GM19240 (cell line): ENCODE results near the gene NRG2.

Source experiments
- DNase-seq: peaks from one replicate; pipeline ENCODE4 v3.0.0; 2011; ENCODE audit warnings: low spot score; ENCODE audit not compliant: insufficient read length

Gene NRG2

DNA sequence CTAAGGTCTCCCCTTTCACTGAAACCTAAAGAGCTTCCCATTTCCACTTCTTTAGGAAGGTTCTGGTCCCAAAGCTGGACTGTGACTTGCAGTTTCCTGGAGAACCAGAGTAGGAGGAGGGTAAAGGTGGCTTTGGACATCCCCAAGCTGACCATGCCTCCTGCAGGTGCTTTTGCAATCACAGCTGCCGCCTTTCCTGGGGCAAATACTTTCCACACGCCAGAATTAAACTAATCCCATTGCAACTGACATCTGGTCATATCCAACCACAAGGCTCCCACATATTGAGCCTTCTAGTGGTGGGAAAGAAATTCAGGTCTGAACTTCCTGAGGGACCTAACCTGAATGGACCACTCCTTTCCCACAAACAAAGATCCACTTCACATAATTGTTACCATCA is 92.7 kb downstream of the NRG2 start:
- no peak for DNase-seq

GRCh38 chr5:139949710-139950109 is 93.4 kb downstream of the NRG2 start:
- no peak for DNase-seq

- DNase-seq, result no peak
Observed at GRCh38 chr5:139947727-139948126, 95.4 kb downstream of the NRG2 start.

GRCh38 chr5:139946440-139946839 is 96.7 kb downstream of the NRG2 start:
- DNase-seq, result no peak

DNA sequence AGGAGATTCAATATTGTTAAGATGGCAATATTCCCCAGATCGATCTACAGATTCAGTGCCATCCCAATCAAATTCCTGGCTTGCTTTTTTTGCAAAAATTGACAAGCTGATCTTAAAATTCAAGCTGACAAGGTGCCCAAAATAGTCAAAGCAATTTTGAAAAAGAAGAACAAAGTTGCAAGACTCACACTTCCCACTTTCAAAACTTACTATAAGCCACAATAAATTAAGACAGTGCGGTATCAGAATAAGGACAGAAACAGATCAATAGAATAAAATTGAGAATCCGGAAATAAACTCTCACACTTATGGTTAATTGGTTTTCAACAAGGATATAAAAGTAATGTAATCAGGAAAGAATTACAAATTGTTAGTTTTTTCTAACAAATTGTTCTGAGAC is 97.1 kb downstream of the NRG2 start:
- DNase-seq, result no peak

GRCh38 chr5:139942243-139942642 is 100.9 kb downstream of the NRG2 start:
- no peak for DNase-seq

- no peak for DNase-seq
Observed at GRCh38 chr5:139930406-139930805, 112.7 kb downstream of the NRG2 start.

- DNase-seq, result no peak
Observed at GRCh38 chr5:139926797-139927503, 116.1 kb downstream of the NRG2 start.

DNA sequence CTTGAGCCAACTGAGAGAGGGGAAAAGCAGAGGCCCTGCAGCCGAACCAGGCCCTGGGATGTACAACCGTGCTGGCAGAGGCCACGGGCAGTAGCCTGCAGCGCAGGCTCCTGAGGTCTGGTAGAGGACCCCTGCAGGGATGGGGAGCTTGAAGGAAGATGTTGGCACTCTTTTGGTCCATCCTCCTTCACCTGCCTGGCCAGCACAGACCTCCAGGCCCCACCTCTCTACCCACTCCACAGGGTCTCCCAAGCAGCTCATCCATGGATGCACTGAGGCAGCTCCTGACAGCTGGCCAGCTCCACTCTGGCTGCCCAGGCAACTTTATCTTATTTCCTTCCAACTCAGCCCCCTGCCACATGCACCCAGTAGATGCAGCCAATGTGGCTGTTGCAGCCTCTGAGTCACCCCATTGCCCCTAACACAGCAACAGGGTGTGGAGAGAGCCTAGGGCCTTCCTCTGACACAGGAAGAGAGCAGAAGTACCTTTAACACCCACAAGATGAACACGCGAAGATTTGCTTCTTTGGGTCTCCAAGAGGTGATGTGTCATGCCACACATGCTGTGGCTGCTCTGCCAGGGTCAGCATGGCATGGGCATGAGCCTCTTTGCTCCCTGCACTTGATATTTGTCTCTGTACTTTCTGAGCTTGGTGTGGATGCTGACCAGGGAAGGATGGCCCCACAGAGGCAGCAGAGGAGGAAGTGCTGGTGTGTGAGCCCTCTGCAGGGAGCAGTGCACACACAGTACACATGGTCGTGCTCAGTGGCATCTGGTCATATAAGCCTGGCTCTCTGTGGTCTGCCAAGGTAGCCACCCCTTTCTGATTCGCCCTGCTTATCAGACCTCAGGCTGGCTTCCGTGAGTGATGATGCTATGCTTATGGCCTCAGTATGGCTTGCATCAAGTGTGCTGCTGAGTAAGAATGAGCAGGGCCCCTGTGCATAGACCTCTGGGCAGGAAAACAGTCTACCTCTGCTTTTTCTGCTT is 117.2 kb downstream of the NRG2 start:
- DNase-seq, result no peak

GRCh38 chr5:139925216-139925562 is 117.9 kb downstream of the NRG2 start:
- no peak for DNase-seq

- no peak for DNase-seq
Observed at GRCh38 chr5:139924294-139925215, 118.5 kb downstream of the NRG2 start.

- no peak for DNase-seq
Observed at GRCh38 chr5:139919308-139919707, 123.8 kb downstream of the NRG2 start.

GRCh38 chr5:139915834-139916233 is 127.3 kb downstream of the NRG2 start:
- no peak for DNase-seq

DNA sequence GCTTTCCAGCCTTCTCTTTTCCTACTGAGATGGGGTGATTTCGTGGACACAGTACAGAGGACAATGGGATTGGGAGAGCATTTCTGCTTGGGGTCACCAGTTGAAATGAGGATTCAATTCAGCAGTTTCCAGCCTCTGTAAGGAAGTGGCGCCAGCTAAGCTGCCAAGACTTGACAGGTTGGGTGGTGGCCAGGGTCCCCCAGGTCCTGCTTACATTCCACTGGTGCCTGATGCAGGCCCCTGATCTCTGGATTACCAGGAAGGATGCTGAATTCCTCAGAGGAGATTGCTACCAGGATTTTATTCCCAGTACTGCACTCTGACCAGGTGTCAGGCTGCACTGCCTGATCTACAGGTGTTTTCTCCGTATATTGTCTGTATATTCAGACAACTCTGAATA is 127.8 kb downstream of the NRG2 start:
- no peak for DNase-seq

DNA sequence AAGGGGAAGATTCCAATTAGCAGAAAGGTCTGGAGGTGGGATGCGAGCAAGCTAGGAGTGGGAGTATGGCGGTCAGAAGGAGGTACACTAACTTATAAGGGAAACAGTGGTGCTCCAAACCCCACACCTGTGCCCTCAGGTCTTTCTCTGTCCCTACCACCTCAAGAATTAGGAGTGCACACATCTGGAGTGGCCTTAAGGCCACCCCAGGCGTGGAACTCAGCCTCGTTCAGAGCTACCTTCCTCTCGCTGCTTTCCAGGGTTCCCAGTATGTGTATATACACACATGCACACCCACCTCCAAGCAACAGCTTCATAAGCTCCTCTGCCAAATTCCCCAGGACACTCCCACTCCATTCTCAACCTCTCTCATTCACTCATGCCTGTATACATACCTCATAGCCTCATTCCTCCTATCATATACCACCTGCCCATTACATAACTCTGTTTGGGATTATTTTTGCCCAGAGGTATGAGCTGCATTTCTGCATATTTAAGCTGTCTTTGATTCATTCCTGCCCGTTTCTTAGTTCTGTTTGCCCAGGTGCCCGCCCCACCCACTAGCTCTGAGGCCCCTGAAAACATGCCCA is 128.8 kb downstream of the NRG2 start:
- DNase-seq, result no peak

DNA sequence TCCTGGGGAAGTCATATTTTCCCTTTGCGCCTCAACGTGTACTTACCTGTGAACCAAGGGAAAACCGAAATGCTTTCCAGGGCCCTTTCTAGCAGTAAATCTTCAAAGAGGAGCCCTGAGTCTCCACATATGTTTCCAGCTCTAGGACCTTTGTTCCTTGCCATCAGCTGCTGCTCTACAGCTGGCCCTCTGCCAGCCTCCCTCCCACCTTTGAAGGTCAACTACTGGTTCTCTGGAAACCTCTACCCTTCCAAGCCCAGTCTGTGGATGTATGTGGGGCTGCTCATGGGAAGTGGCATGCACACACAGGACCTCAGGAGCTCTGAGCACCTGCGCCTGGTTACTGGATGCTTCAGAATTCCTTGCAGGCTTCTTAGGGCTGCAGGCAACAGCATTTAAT is 130.3 kb downstream of the NRG2 start:
- no peak for DNase-seq

DNA sequence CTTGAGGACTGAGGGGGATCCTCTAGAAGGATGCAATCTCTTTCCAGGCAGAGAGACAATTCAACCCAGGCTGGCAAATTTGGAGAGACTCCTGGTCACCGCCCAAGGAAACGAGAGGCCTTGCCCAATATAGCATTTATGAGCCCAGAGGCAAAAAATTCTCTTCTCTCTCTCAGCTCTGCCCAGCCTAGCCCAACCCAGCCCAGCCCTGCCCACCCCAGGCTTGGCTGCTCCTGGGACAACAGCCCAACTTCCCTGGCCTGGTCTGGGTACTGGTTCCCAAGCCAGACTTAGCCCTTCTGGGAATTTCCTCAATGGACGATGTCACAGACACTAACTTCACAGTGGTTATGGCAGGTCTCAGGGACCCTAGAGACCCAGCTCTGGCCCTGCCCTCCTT is 130.9 kb downstream of the NRG2 start:
- no peak for DNase-seq

GRCh38 chr5:139911425-139912120 is 131.5 kb downstream of the NRG2 start:
- DNase-seq, result no peak

DNA sequence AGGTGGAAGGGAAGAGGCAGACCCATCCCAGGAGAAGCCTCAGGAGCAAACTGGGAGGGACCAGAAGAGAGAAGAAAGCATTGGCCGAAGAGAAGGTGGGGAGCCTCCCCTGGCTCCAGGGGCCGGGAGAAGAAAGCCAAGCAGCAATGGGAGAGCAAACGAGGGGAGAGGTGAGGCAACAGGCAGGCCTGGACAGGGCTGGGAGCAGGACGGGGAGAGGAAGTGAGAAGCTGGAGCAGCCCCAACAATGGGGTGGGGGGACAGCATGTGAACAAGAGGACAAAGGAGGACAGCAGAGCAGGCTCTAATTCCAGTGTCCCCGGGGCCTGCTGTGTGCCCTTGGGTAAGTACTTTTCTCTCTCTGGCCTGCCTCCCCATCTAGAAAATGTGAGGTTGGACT is 132.2 kb downstream of the NRG2 start:
- DNase-seq, result no peak

DNA sequence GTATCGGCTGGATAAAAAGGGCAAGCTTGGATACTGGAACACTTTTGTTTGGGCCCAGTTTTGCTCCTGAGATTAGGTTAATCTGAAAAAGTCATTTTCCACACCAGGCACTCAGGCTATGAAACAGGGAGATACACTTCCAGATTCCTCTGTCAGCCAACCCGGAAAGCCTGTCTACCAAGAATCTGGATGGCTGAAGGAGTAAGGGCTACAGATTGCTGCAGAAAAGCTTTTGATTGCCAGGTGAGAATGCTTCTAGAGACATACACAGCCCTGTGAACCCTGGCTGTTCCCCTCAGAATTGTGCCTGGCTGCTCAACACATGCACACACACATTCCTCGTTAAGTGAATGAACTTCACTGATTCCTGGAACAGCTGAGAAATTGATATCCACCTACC is 133.1 kb downstream of the NRG2 start:
- DNase-seq, result no peak

DNA sequence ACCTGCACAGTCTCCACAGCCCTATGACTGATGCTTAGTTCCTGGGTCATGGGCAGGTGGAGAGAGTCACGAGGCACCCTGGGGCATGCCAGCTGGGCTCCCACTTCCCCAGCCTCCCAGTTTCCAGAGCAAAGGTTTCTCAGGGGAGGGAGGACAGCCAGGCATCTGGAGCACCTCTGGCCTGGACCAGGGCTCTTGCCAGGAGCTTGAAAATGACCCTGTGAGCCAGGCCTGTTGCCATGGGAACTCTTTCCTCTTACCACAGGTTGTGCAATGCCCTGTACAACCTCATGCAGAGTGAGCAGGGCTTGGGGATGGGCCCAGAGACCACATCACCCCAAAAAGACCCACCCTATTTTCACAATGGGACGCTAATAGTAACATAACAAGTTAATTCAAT is 134.3 kb downstream of the NRG2 start:
- no peak for DNase-seq
